ENCODE results near the gene ADGRL3. TPM values are rescaled to one million over a fixed set of nuclear protein-coding genes. Genes with fewer than 3 reads are reported as not detected.
"Not testable (repeated sequence)": the region's sequence is repeated elsewhere in the genome, so short reads cannot be mapped to it uniquely, and the experiment has no call there.

ADGRL3 gene
- total and polyA plus RNA-seq, 12 donors, result 2.4 to 182 (median 22.1) TPM

DNA sequence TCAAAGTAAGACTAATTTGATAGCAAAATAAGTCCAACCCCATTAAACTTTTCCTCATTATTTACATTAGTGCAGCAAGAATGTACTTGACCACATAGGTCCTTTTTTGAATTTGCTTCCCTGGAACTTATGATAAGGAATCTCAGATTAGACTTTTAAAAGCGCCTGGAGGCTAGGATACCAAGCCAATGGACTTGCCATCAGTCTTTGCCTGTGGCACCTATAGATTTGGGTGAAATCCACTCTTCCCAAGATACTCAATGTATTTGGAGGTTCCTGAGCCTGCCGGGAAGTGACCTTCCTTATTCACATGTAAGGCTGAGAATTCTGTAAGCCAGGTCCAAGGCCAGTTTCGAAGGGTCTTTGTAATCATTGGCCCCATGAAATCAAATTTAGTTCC lies 553.6 kb downstream of the ADGRL3 start:
- H3K9me3 ChIP-seq (replicated peaks in 1 of 3), result no peaks in the 10 kb centered on the region
- TF ChIP-seq POLR2A (IDR thresholded peaks at IDR 0.05), result no peak
- TF ChIP-seq, protein P1, sequence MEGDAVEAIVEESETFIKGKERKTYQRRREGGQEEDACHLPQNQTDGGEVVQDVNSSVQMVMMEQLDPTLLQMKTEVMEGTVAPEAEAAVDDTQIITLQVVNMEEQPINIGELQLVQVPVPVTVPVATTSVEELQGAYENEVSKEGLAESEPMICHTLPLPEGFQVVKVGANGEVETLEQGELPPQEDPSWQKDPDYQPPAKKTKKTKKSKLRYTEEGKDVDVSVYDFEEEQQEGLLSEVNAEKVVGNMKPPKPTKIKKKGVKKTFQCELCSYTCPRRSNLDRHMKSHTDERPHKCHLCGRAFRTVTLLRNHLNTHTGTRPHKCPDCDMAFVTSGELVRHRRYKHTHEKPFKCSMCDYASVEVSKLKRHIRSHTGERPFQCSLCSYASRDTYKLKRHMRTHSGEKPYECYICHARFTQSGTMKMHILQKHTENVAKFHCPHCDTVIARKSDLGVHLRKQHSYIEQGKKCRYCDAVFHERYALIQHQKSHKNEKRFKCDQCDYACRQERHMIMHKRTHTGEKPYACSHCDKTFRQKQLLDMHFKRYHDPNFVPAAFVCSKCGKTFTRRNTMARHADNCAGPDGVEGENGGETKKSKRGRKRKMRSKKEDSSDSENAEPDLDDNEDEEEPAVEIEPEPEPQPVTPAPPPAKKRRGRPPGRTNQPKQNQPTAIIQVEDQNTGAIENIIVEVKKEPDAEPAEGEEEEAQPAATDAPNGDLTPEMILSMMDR (IDR thresholded peaks at IDR 0.05), result no peak
- intact Hi-C loops (cut with DNase I), result no loop called here
- no peaks in the 10 kb centered on the region for H3K36me3 ChIP-seq (replicated peaks in 1 of 2)
- no peaks in the 10 kb centered on the region for H3K27me3 ChIP-seq
- no peaks in the 10 kb centered on the region for H3K4me1 ChIP-seq (replicated peaks in 1 of 2)
- H3K27ac ChIP-seq, result no peak overlapping the region
- DNase-seq, result no peak
- no peak overlapping the region for H3K4me3 ChIP-seq
- 86 to 91% (median 87%) methylated on average over 3 of the region's 3 CpGs for WGBS, 4 donors

DNA sequence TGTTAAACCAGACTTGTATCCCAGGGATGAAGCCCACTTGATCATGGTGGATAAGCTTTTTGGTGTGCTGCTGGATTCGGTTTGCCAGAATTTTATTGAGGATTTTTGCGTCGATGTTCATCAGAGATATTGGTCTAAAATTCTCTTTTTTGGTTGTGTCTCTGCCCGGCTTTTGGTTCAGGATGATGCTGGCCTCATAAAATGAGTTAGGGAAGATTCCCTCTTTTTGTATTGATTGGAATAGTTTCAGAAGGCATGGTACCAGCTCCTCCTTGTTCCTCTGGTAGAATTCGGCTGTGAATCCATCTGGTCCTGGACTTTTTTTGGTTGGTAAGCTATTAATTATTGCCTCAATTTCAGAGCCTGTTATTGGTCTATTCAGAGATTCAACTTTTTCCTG lies 556.8 kb downstream of the ADGRL3 start:
- H3K9me3 ChIP-seq (replicated peaks in 1 of 3); intact Hi-C loops (cut with DNase I); H3K4me3 ChIP-seq; H3K27me3 ChIP-seq; DNase-seq; H3K27ac ChIP-seq; H3K36me3 ChIP-seq (replicated peaks in 1 of 2); H3K4me1 ChIP-seq (replicated peaks in 1 of 2): not testable (repeated sequence)
- WGBS, 4 donors, result 95% methylated on average over 5 of the region's 5 CpGs

DNA sequence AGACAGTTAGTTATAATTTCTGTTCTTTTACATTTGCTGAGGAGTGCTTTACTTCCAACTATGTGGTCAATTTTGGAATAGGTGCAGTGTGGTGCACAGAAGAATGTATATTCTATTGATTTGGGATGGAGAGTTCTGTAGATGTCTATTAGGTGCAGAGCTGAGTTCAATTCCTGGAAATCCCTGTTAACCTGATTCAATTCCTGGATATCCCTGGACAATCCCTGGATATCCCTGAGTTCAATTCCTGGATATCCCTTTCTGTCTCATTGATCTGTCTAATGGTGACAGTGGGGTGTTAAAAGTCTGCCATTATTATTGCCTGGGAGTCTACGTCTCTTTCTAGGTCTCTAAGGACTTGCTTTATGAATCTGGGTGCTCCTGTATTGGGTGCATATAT lies 557.9 kb downstream of the ADGRL3 start:
- intact Hi-C loops (cut with DNase I); H3K4me3 ChIP-seq; H3K36me3 ChIP-seq (replicated peaks in 1 of 2); H3K9me3 ChIP-seq (replicated peaks in 1 of 3); H3K27me3 ChIP-seq; H3K27ac ChIP-seq; H3K4me1 ChIP-seq (replicated peaks in 1 of 2); DNase-seq: not testable (repeated sequence)
- WGBS, 4 donors, result 71 to 97% (median 87%) methylated on average over 1 of the region's 1 CpG

DNA sequence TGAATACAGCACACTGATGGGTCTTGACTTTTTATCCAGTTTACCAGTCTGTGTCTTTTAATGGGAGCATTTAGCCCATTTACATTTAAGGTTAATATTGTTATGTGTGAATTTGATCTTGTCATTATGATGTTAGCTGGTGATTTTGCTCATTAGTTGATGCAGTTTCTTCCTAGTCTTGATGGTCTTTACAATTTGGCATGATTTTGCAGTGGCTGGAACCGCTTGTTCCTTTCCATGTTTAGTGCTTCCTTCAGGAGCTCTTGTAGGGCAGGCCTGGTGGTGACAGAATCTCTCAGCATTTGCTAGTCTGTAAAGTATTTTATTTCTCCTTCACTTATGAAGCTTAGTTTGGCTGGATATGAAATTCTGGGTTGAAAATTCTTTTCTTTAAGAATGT lies 558.5 kb downstream of the ADGRL3 start:
- WGBS, 4 donors, result 82 to 97% (median 91%) methylated on average over 1 of the region's 1 CpG
- H3K4me3 ChIP-seq; H3K4me1 ChIP-seq (replicated peaks in 1 of 2); DNase-seq; H3K9me3 ChIP-seq (replicated peaks in 1 of 3); H3K27me3 ChIP-seq; intact Hi-C loops (cut with DNase I); H3K36me3 ChIP-seq (replicated peaks in 1 of 2); H3K27ac ChIP-seq: not testable (repeated sequence)

DNA sequence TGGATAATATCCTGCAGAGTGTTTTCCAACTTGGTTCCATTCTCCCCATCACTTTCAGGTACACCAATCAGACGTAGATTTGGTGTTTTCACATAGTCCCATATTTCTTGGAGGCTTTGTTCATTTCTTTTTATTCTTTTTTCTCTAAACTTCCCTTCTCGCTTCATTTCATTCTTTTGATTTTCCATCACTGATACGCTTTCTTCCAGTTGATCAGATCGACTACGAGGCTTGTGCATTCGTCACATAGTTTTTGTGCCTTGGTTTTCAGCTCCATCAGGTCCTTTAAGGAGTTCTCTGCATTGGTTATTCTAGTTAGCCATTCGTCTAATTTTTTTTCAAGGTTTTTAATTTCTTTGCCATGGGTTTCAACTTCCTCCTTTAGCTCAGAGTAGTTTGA lies 559.1 kb downstream of the ADGRL3 start:
- H3K9me3 ChIP-seq (replicated peaks in 1 of 3); DNase-seq; intact Hi-C loops (cut with DNase I); H3K27ac ChIP-seq; H3K4me1 ChIP-seq (replicated peaks in 1 of 2); H3K36me3 ChIP-seq (replicated peaks in 1 of 2); H3K27me3 ChIP-seq; H3K4me3 ChIP-seq: not testable (repeated sequence)
- WGBS, 4 donors, result 87 to 99% (median 95%) methylated on average over 6 to 7 of the region's 7 CpGs

DNA sequence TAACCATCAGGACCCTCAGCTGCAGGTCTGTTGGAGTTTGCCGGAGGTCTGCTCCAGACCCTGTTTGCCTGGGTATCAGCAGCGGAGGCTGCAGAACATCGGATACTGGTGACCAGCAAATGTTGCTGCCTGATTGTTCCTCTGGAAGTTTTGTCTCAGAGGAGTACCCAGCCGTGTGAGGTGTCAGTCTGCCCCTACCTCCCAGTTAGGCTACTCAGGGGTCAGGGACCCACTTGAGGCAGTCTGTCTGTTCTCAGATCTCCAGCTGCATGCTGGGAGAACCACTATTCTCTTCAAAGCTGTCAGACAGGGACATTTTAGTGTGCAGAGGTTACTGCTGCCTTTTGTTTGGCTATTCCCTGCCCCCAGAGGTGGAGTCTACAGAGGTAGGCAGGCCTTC lies 559.8 kb downstream of the ADGRL3 start:
- H3K36me3 ChIP-seq (replicated peaks in 1 of 2); H3K27me3 ChIP-seq; intact Hi-C loops (cut with DNase I); H3K4me3 ChIP-seq; DNase-seq; H3K9me3 ChIP-seq (replicated peaks in 1 of 3); H3K27ac ChIP-seq; H3K4me1 ChIP-seq (replicated peaks in 1 of 2): not testable (repeated sequence)
- WGBS, 4 donors, result 92 to 95% (median 95%) methylated on average over 3 to 4 of the region's 4 CpGs

DNA sequence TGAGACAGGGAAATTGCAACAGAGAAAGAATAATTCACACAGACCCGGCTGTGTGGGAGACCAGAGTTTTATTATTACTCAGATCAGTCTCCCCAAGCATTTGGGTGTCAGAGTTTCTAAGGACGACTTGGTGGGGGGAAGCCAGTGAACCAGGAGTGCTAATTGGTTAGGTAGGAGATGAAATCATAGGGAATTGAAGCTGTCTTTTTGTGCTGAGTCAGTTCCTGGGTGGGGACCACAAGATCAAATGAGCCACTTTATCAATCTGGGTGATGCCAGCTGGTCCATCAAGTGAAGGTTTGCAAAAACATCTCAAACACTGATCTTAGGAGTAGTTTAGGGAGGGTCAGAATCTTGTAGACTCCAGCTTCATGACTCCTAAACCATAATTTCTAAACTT lies 560.7 kb downstream of the ADGRL3 start:
- no peak overlapping the region for H3K27ac ChIP-seq
- no peaks in the 10 kb centered on the region for H3K4me1 ChIP-seq (replicated peaks in 1 of 2)
- no peaks in the 10 kb centered on the region for H3K9me3 ChIP-seq (replicated peaks in 1 of 3)
- H3K27me3 ChIP-seq, result no peaks in the 10 kb centered on the region
- no peaks in the 10 kb centered on the region for H3K36me3 ChIP-seq (replicated peaks in 1 of 2)
- WGBS, 4 donors, result 92 to 97% (median 94%) methylated on average over 2 of the region's 2 CpGs
- intact Hi-C loops (cut with DNase I), result no loop called here
- TF ChIP-seq POLR2A (IDR thresholded peaks at IDR 0.05), result no peak
- TF ChIP-seq, protein P1 (IDR thresholded peaks at IDR 0.05), result no peak
- DNase-seq, result no peak
- no peak overlapping the region for H3K4me3 ChIP-seq

Data from adrenal gland (tissue), 12 donors.